Activated T-helper 2 cell treated with anti-CD3 and anti-CD28 coated beads, Interferon-gamma antibody, Interleukin-2, Interleukin-4, amounts not matched to agents 10 μg/mL and 5 μg/mL and 100 μg/mL, durations not matched to agents 14 hours and 24 hours and 36 hours (primary cell): ENCODE measurements around the gene EIF2B2. TPM values are rescaled to one million over a fixed set of nuclear protein-coding genes. Genes with fewer than 3 reads are reported as not detected.

Source experiments
- DNase-seq: peaks from one replicate; pipeline ENCODE4 v3.0.0; 2021; ENCODE audit warnings: low spot score
- H3K27ac Mint-ChIP-seq: one replicate; pipeline ENCODE4 v1.8.0; 2021; ENCODE audit warnings: mixed read lengths
- H3K27me3 Mint-ChIP-seq: one replicate; pipeline ENCODE4 v1.8.0; 2021; ENCODE audit warnings: low read depth, mixed read lengths
- H3K36me3 Mint-ChIP-seq: one replicate; pipeline ENCODE4 v1.8.0; 2021; ENCODE audit warnings: low read depth, mixed read lengths
- H3K4me1 Mint-ChIP-seq: one replicate; pipeline ENCODE4 v1.8.0; 2021; ENCODE audit warnings: low read depth, mixed read lengths
- H3K4me3 Mint-ChIP-seq: one replicate; pipeline ENCODE4 v1.8.0; 2021; ENCODE audit warnings: low read depth, mild to moderate bottlenecking, moderate library complexity, mixed read lengths
- H3K9me3 Mint-ChIP-seq: one replicate; pipeline ENCODE4 v1.8.0; 2021; ENCODE audit warnings: mixed read lengths
- intact Hi-C: fragments of 100-400 bp; cut with micrococcal nuclease; formaldehyde crosslinking; loops from one replicate; pipeline ENCODE4 v1.15.1; 2023
- total RNA-seq: library from RNA; stranded (reverse); gene quantifications from 2 replicates; pipeline ENCODE4 v1.2.3, GENCODE V29; 2022

EIF2B2 gene
- total RNA-seq, 1 donor from 2014 or later: 50.4 TPM

- no peak for DNase-seq
- Mint-ChIP-seq H3K27me3 (no peaks in the 10 kb centered on the region), H3K4me3 (no peak overlapping the region), H3K9me3 (no peaks in the 10 kb centered on the region), H3K36me3 (peaks cover 79% of the 10 kb centered on the region), H3K4me1 (peaks cover 9% of the 10 kb centered on the region), H3K27ac (no peak overlapping the region)
- intact Hi-C loops: loop anchor here (5.0 kb wide), 1 partner anchor 34 kb away; no protein-coding TSS in a partner anchor
These were observed 10.6 kb downstream of the EIF2B2 start for GRCh38 chr14:75013290-75013689.

DNA sequence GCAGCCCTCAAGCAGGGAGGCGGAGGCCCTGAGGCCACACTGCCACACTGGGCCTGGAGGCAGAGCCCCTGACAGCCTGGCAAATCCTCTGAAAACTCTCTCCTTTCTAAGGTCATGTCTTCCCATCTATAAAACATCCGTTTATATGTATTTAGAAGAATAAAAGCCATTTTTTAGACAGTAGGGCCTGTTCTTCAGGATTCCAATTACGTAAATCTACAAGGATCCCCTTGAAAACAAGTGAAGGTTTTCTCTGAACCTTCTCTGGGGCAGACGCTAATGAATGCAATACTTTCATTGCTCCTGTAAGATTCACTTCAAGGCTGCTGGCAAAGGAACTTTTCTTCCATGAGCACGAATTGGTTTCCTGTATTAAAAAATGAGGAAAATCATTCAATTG is 12.8 kb downstream of the EIF2B2 start:
- Mint-ChIP-seq H3K27me3 (no peaks in the 10 kb centered on the region), H3K4me3 (no peak overlapping the region), H3K9me3 (no peaks in the 10 kb centered on the region), H3K36me3 (peaks cover 74% of the 10 kb centered on the region), H3K4me1 (peaks cover 9% of the 10 kb centered on the region), H3K27ac (no peak overlapping the region)
- intact Hi-C loops: no loop called here
- DNase-seq: no peak

DNA sequence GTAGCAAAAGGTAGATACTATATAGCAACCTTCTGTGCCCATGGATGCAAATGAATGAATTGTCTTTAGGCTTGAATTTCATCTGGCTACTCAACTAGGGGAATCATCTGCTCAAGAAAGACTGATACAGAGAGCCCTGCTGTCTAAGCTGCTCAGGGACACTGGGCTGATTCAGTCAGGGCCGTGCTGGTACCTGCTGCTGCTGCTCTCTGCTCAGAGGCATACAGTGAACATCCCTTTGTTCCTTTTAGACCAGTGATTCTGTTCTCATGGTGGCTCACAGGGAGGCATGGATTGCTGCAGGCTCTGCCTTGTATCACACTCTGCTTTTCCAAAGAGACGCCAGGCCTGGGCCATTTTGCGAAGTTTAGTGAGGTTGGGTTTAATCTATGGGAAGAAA is 14.1 kb downstream of the EIF2B2 start:
- Mint-ChIP-seq H3K9me3 (no peaks in the 10 kb centered on the region), H3K27me3 (no peaks in the 10 kb centered on the region), H3K36me3 (peaks cover 72% of the 10 kb centered on the region), H3K4me1 (no peaks in the 10 kb centered on the region), H3K27ac (no peak overlapping the region), H3K4me3 (no peak overlapping the region)
- DNase-seq: no peak
- intact Hi-C loops: no loop called here

DNA sequence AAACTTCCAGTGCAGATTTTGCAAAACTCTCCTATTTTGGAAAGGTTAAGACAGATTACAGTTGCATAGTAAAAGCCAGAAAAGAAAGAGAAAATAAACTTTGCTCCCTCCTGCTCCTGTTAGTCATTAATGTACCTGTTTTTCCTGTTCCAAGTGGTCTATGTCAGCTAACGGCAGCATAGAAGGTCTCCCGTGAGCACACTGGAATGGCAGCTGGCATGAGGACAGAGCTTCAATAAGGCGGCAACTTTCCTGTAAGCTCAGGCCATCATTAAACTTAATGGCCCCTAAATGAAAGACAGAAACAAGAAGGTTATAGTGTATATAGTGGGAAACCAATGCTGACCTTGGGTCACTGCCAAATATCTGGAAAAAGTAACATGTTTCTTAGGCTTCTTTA is 16.0 kb downstream of the EIF2B2 start:
- Mint-ChIP-seq H3K27me3 (no peaks in the 10 kb centered on the region), H3K4me3 (no peak overlapping the region), H3K9me3 (no peaks in the 10 kb centered on the region), H3K36me3 (peaks cover 71% of the 10 kb centered on the region), H3K4me1 (no peaks in the 10 kb centered on the region), H3K27ac (peak overlapping the region; percentile 35)
- DNase-seq: no peak
- intact Hi-C loops: no loop called here

DNA sequence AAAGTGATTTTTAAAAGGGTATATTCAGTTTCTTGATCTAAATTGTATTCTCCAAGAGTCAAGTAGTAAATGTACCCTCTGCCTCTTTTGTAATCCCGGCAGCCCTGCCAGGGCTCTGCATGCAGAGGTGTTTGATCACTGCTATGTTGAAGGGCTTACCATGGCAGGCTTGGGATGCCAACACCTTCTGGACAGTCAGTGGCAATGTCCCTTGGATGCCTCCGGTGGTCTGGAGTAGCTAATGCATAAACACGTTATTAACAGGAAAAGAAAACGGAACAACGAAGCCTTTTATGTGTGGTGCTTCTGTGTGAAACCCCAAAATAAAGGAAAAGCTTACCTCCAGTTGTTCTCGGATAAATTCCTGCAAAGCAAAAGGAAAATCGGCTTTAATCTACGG is 19.9 kb downstream of the EIF2B2 start:
- DNase-seq: no peak
- H3K27ac Mint-ChIP-seq: no peak overlapping the region
- H3K4me3 Mint-ChIP-seq: no peak overlapping the region
- no peaks in the 10 kb centered on the region for H3K9me3 Mint-ChIP-seq
- peaks cover 46% of the 10 kb centered on the region for H3K36me3 Mint-ChIP-seq
- intact Hi-C loops: no loop called here
- no peaks in the 10 kb centered on the region for H3K27me3 Mint-ChIP-seq
- no peaks in the 10 kb centered on the region for H3K4me1 Mint-ChIP-seq

DNA sequence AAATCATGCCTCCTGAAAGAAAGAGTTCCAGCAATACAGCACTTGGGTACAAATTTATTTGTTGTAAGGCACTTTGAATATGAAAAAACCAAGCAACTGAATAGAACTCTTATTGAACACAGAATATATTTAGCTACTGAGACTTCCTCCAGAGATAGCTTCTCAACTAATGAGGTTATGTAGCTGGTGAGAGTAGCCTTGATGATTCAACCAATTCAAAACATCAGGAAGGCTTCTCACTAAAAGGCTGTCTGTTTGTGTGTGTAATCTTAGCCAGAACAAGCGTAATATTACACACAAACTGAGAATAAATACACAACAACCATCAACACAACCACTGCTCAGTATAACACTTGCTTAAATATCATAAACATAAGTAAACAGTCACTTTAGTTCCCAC is 20.4 kb downstream of the EIF2B2 start:
- Mint-ChIP-seq H3K27ac (no peak overlapping the region), H3K4me3 (no peak overlapping the region), H3K27me3 (no peaks in the 10 kb centered on the region), H3K36me3 (peaks cover 48% of the 10 kb centered on the region), H3K4me1 (no peaks in the 10 kb centered on the region), H3K9me3 (no peaks in the 10 kb centered on the region)
- DNase-seq: no peak
- intact Hi-C loops: no loop called here

- no peak for DNase-seq
- no peaks in the 10 kb centered on the region for H3K9me3 Mint-ChIP-seq
- H3K27ac Mint-ChIP-seq: no peak overlapping the region
- intact Hi-C loops: no loop called here
- no peak overlapping the region for H3K4me3 Mint-ChIP-seq
- H3K4me1 Mint-ChIP-seq: no peaks in the 10 kb centered on the region
- peaks cover 41% of the 10 kb centered on the region for H3K36me3 Mint-ChIP-seq
- no peaks in the 10 kb centered on the region for H3K27me3 Mint-ChIP-seq
These were observed 22.4 kb downstream of the EIF2B2 start for GRCh38 chr14:75025082-75025481.

DNA sequence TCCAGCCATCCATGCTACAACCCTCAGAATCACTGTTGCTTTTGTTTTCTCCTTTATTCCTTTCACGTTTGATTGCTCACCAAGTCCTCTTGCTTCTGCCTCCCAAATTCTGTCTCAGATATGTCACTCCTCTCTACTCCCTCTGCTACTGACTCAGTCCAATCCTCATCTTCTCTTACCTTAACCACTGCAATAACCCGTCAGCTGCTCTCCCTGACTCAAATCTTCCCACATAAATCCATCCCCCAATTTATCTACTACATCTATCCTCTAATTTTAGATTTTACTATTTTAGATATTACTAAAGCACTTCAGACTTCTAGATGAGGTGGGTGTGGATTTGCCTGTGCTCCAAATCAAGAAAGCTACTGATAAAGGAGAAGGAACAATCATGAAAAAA is 23.2 kb downstream of the EIF2B2 start:
- H3K4me1 Mint-ChIP-seq: no peaks in the 10 kb centered on the region
- peaks cover 44% of the 10 kb centered on the region for H3K36me3 Mint-ChIP-seq
- DNase-seq: no peak
- no peak overlapping the region for H3K4me3 Mint-ChIP-seq
- H3K27me3 Mint-ChIP-seq: no peaks in the 10 kb centered on the region
- no peaks in the 10 kb centered on the region for H3K9me3 Mint-ChIP-seq
- H3K27ac Mint-ChIP-seq: no peak overlapping the region
- intact Hi-C loops: no loop called here

- no peaks in the 10 kb centered on the region for H3K9me3 Mint-ChIP-seq
- no peaks in the 10 kb centered on the region for H3K4me1 Mint-ChIP-seq
- no peak overlapping the region for H3K4me3 Mint-ChIP-seq
- DNase-seq: no peak
- intact Hi-C loops: no loop called here
- H3K27ac Mint-ChIP-seq: no peak overlapping the region
- peaks cover 42% of the 10 kb centered on the region for H3K36me3 Mint-ChIP-seq
- H3K27me3 Mint-ChIP-seq: no peaks in the 10 kb centered on the region
These were observed 27.4 kb downstream of the EIF2B2 start for GRCh38 chr14:75030147-75030546.

- intact Hi-C loops: no loop called here
- no peaks in the 10 kb centered on the region for H3K4me1 Mint-ChIP-seq
- no peaks in the 10 kb centered on the region for H3K9me3 Mint-ChIP-seq
- DNase-seq: no peak
- H3K36me3 Mint-ChIP-seq: peaks cover 53% of the 10 kb centered on the region
- no peak overlapping the region for H3K27ac Mint-ChIP-seq
- H3K4me3 Mint-ChIP-seq: no peak overlapping the region
- H3K27me3 Mint-ChIP-seq: no peaks in the 10 kb centered on the region
These were observed 30.2 kb downstream of the EIF2B2 start for GRCh38 chr14:75032939-75033338.

- H3K27me3 Mint-ChIP-seq: no peaks in the 10 kb centered on the region
- no peaks in the 10 kb centered on the region for H3K9me3 Mint-ChIP-seq
- H3K27ac Mint-ChIP-seq: no peak overlapping the region
- H3K4me1 Mint-ChIP-seq: peaks cover 8% of the 10 kb centered on the region
- no peak for DNase-seq
- no peak overlapping the region for H3K4me3 Mint-ChIP-seq
- H3K36me3 Mint-ChIP-seq: peaks cover 48% of the 10 kb centered on the region
- intact Hi-C loops: no loop called here
These were observed 37.8 kb downstream of the EIF2B2 start for GRCh38 chr14:75040507-75040906.

DNA sequence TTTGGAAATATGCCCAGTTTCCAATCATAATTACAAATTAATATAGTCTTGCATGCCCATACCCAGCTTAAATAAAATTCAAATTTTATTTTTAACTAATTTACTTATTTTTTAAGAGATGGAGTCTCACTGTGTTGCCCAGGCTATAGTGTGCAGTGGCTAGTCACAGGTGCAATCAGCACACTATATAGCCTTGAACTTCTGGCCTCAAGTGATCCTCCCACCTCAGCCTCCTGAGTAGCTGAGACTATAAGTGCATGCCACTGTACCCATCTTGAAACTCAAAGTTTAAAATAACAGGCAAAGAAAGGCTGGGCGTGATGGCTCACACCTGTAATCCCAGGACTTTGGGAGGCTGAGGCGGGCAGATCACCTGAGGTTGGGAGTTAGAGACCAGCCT is 38.2 kb downstream of the EIF2B2 start:
- H3K9me3 Mint-ChIP-seq: no peaks in the 10 kb centered on the region
- no peaks in the 10 kb centered on the region for H3K27me3 Mint-ChIP-seq
- no peak overlapping the region for H3K27ac Mint-ChIP-seq
- DNase-seq: no peak
- H3K4me3 Mint-ChIP-seq: no peak overlapping the region
- H3K36me3 Mint-ChIP-seq: peaks cover 48% of the 10 kb centered on the region
- intact Hi-C loops: no loop called here
- peaks cover 10% of the 10 kb centered on the region for H3K4me1 Mint-ChIP-seq

DNA sequence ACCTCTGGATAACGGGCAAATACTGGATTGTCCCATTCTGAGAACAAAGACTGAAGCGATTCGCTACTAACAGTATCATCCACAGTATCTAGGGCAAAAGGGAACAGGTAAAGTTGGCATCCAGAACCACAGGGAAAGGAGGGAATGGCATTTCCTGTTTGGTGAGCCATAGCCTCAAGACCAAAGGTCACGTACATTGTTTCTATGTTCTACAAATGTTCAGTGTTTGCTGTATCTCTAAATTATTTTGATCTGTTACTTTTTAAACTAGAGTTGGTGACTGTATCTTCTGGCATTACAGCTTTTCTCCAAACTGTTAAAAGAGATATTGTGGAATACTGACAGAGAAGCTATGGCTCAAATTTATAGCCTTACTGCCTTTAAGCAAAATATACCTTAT is 38.9 kb downstream of the EIF2B2 start:
- no peak for DNase-seq
- no peak overlapping the region for H3K27ac Mint-ChIP-seq
- H3K4me1 Mint-ChIP-seq: peaks cover 12% of the 10 kb centered on the region
- intact Hi-C loops: no loop called here
- no peak overlapping the region for H3K4me3 Mint-ChIP-seq
- H3K27me3 Mint-ChIP-seq: no peaks in the 10 kb centered on the region
- H3K36me3 Mint-ChIP-seq: peaks cover 49% of the 10 kb centered on the region
- H3K9me3 Mint-ChIP-seq: no peaks in the 10 kb centered on the region

DNA sequence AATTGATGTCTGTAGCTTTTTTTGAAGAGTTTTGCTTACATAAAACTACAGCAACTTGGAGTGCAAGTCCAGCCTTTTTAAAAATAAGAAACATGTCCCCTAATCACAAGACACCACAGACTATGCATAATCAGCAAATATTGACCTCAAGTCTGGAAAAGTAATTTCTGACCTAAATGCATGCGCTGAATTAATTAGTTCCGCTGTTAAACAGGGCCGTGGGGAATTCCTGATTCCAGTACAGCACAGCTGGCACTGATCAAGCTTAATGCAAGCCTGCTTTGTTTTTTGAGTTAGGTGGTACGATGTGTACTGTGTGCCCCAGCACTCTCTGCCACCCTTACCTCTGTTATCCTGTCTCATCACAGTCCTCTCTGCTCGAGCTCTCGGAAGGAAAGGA is 39.3 kb downstream of the EIF2B2 start:
- H3K4me1 Mint-ChIP-seq: peaks cover 16% of the 10 kb centered on the region
- no peak for DNase-seq
- no peak overlapping the region for H3K27ac Mint-ChIP-seq
- no peaks in the 10 kb centered on the region for H3K27me3 Mint-ChIP-seq
- H3K4me3 Mint-ChIP-seq: no peak overlapping the region
- intact Hi-C loops: no loop called here
- peaks cover 49% of the 10 kb centered on the region for H3K36me3 Mint-ChIP-seq
- no peaks in the 10 kb centered on the region for H3K9me3 Mint-ChIP-seq
